SW 1271 (cell line): Measurements from ENCODE around the gene DOCK6.
"Not testable (repeated sequence)": the region's sequence is repeated elsewhere in the genome, so short reads cannot be mapped to it uniquely, and the experiment has no call there.

Experiments
- DNase-seq, 2 experiments: peaks; one replicate each; lab custom pipeline; 2025; lab: John Stamatoyannopoulos, UW

The DOCK6 gene

GRCh38 chr19:11196406-11197287, 65.7 kb downstream of the DOCK6 start:
- peak in 1 of 2 experiments; percentile 17 for DNase-seq

- no peak for DNase-seq
Observed at GRCh38 chr19:11195681-11196080, 66.6 kb downstream of the DOCK6 start.

- DNase-seq = no peak
Observed at GRCh38 chr19:11194656-11195558, 67.4 kb downstream of the DOCK6 start.

GRCh38 chr19:11194173-11194572, 68.2 kb downstream of the DOCK6 start:
- DNase-seq = no peak

DNA sequence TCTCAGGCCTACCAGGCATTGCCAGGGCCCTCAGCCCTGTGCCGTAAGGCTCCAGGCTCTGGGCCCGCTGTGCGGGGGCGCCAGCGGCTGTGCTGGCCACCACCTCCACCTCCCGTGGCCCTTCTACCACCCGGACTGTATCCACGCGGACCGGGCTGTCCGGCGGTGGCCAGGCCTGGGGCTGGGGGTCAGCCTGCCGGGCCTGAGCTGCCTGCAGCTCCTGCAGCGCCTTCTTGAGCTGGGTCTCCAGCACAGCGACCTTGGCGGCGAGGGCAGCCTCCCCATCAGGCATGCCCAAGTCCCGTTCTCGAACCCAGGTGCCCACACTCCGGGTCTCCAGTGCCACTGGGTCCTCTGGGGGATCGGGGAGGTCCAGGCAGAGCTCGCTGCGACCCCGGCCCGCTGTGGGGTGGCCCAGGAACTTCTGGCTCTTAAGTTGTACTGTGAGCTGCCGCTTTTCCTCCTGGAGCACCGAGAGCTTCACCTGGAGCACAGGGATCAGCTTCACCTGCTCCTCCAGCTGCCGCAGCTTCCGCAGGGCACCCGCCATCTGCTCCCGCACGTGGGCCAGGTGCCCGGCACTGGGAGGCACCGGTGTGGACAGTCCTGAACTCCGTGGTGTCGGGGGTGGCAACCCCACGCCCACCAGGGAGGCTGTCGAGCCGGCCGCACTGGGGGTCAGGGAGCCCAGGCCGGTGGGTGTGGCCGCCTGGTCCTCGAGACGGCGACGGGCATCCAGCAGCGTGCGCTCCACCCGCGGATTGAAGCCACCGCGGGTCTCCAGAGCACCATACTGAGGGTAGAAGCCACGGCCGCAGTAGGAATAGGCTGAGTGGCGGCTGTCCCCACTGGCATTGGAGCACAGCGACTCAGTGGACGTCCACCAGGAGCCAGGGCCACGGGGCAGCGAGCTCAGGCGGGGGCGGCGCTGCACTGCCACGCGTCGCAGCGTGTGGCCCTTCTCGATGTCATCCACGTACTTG, 69.1 kb downstream of the DOCK6 start:
- DNase-seq = no peak

- DNase-seq = no peak
Observed at GRCh38 chr19:11191934-11192333, 70.4 kb downstream of the DOCK6 start.

- DNase-seq = peak in 1 of 2 experiments; percentile 55
Observed at GRCh38 chr19:11191273-11191755, 71.0 kb downstream of the DOCK6 start.

DNA sequence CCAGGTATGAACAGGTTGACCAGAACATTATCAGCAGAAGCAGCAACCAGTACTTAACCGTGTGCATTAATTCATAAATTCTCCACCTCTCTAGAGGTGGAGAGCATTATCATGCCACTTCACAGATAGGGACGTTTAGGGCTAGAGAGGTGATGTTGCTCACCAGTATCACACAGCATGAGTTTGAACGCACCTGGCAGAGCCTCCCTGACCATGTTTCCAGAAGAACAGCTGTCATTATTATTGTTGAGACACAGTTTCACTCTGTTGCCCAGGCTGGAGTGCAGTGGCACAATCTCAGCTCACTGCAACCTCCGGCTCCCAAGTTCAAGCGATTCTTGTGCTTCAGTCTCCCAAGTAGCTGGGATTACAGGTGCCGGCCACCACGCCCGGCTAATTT, 71.8 kb downstream of the DOCK6 start:
- DNase-seq = no peak

- DNase-seq = no peak
Observed at GRCh38 chr19:11187441-11187840, 74.9 kb downstream of the DOCK6 start.

GRCh38 chr19:11182994-11183393, 79.3 kb downstream of the DOCK6 start:
- no peak for DNase-seq

DNA sequence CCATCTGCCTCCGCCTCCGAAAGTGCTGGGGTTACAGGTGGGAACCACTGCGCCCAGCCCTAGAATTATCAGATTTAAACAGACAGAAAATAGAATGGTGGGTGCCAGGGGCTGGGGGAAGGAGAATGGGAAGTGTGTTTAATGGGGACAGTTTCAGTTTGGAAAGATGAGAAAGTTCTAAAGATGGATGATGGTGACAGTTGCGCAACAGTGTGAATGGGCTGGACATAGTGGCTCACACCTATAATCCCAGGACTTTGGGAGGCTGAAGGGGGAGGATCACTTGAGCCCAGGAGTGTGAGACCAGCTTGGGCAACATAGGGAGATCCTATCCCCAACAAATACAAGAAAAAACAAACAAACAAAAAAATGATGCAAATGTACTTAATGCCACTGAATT, 80.8 kb downstream of the DOCK6 start:
- DNase-seq = no peak

GRCh38 chr19:11180975-11181374, 81.3 kb downstream of the DOCK6 start:
- DNase-seq = not testable (repeated sequence)

DNA sequence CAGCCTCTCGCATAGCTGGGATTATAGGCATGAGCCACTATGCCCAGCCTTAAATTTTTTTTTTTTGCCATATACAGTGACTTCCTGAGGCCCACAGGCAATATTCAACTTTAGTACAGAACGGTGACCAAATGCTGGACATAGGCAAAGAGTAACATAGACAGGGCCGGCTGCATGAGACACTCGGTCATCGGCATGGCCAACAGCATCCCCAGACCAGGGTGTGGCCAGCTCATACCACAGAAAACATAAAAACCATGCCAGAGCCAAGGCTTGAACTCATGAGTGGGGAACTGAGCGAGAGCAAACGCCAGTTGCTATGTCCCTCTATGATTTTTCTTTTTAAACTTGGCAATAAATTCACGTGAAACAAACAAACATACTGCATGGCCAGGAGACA, 82.0 kb downstream of the DOCK6 start:
- no peak for DNase-seq

DNA sequence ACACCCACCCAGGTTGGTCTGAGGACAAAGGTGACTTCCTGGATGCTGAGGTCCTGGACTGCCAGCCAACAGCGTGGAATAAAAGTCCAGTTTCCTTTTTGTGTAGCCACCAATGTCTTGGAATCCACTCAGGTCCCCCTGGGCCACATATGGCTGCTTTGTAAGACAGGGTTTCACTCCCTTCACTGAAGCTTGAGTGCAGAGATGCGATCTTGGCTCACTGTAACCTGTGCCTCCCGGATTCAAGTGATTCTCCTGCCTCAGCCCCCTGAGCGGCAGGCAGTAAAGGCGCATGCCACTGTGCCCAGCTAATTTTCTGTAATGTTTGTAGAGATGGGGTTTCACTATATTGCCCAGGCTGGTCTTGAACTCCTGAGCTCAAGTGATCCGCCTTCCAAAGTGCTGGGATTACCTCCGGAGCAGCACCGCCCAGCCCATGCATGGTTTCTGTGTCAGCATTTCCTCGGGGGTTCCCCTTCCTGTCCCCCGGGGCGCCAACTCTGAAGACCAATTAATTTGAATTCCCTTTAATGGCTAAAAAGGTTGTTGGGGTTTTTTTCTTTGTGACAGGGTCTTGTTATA, 82.5 kb downstream of the DOCK6 start:
- no peak for DNase-seq

- not testable (repeated sequence) for DNase-seq
Observed at GRCh38 chr19:11179145-11179465, 83.2 kb downstream of the DOCK6 start.

DNA sequence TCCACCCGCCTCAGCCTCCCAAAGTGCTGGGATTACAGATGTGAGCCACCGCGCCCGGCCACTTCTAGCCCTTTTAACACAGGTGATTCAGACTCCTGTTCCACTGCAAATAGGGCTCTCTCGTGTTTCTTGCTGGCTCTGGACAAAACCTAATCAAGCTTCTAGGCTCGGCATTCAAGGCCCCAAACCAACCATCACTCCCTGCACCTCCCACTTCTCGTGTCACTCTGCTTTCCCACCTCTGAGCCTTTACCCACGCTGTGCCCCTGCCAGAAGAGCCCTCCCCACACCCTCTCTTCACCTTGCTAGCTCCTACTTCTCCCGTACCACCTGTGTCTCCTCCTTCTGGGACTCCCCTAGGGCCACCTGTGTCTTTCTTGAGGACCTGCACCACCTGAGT, 84.7 kb downstream of the DOCK6 start:
- no peak for DNase-seq

DNA sequence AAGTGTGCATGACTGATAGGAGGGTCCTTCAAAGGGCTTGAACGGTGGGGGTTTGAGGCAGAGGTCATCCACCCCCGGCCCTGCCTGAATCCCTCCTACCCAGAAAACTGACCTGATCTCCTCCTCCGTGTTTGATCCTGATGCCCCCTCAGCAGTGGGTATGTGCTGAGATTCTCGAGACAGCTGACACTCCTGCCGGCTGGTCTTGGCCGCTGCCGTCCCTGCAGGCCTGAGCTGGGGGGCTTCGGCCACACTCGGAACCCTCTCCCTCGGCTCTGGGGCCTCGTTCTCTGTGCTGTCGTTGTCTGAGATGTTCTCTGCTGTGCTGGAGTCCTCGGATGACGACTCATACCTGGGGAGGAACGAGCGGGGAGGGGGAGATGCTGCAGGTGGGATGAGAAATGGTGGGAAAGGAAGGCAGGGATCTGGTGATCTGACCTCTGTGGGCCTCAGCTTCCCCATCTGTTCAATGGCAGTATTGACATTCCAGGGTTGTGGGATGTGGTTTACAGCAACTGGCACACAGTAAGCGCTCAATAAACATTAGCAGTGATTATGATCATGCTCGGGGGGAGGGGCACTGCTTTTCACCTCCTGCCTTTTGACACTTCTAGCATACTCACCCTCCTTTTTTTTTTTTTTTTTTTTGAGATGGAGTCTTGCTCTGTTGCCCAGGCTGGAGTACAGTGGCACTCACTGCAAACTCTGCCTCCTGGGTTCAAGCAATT, 85.7 kb downstream of the DOCK6 start:
- no peak for DNase-seq

- no peak for DNase-seq
Observed at GRCh38 chr19:11175920-11176319, 86.4 kb downstream of the DOCK6 start.

GRCh38 chr19:11174336-11174735, 88.0 kb downstream of the DOCK6 start:
- no peak for DNase-seq

DNA sequence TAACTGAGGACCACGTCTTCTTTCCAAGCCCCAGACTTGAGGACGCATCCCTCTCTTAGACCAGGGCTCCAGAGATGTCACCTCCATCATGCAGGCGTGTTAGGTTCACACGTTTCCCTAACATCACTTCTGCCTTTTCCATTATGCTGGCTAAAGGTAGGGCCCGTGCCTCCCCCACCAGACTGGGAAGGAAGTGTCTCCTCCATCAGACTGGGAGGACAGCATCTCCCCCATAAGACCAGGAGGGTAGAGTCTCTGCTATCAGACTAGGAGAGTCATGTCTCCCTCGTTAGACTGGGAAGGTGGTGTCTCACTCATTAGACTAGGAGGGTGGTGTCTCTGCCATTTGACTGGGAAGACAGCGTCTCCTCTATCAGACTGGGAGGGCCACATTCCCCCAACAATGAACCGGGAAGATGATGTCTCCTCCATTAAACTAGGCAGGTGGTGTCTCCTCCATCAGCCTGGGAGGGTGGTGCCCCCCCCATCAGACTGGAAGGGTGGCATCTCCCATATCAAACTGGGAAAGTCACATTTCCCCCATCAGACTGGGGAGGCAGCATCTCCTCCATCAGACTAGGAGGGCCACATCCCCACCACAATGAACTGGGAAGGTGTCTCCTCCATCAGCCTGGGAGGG, 88.7 kb downstream of the DOCK6 start:
- DNase-seq = no peak
